ENCODE data around the gene HIVEP3.

HIVEP3 gene

DNA sequence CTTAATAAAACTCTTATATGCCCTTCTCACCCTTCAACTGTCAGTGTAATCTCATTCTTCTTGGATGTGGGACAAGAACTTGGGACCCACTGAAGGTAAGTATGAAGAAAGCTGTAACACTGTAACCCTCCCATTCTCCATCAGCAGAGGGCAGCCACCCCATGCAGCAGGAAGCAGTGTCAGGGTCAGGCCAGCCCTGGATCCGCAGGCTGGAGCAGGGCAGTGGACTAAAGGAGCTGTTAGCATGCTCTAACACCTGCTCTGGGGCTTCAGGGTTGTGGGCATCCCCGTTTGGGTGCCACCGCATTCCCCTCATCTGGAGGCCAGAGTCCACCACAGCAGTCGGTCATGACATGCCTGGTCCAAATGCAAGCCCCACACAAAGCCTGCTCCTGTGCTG lies 156.5 kb downstream of the HIVEP3 start:
- DNase-seq (ENCODE audit: low read depth): no peak

DNA sequence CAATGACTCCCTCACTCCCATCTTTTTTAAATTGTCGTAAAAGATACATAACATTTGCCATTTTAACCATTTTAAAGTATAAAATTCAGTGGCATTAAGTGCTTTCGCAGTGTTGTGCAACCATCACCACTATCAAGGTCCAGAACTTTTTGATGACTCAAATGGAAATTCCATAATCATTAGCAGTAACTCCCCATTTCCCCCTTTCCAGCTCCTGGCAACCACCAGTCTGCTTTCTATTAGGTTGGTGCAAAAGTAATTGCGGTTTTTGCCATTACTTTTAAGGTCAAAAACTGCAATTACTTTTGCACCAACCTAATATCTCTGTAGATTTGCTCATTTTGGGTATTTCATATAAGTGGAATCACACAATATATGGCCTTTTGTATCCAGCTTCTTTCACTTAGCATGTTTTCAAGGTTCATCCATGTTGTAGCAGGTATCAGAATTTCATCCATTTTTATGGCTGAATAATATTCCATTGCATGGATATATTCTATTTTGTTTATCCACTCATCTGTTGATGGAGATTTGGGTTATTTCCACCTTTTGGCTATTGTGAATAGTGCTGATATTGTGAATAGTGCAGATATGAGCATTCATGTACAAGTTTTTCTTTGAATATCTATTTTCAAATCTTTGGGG lies 159.7 kb downstream of the HIVEP3 start:
- no peak for DNase-seq (ENCODE audit: low read depth)

DNA sequence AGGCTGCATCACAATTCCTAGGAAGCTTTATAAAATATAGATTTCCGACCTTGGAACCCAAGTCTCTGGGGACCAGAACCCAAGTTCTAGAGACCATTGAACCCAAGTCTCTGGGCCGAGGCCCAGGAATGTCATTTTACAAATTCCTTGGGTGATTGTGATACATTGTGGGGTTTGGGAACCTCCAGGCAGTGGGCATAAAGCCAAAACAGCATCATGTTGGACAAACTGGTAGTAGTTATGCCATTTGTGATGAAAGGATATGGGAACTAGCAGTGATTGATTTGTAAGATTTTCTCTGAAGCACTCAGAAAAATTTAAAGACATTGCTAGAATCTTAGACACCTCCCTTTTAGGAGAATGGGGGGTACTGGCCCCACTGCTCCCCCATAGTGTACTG lies 160.2 kb downstream of the HIVEP3 start:
- no peak for DNase-seq (ENCODE audit: low read depth)

DNA sequence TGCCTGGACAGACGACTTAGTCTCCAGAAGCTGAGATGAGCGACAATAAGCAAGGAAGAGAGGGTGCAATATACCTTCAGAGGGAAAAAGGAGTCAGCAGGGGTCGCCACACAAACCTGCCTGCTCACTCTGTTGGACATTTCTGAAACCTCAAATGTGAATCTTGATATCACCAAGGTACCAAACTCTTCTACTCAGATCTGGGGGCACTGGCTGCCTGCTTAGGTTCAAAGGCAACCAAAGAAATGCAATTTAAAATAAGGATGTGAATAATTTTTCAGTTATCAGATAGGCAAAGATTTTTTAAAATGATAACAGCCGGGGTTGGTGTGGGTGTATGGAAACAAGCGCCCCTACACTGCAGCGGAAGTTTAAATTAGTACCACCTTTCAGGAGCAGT lies 164.2 kb downstream of the HIVEP3 start:
- DNase-seq (ENCODE audit: low read depth): no peak

DNA sequence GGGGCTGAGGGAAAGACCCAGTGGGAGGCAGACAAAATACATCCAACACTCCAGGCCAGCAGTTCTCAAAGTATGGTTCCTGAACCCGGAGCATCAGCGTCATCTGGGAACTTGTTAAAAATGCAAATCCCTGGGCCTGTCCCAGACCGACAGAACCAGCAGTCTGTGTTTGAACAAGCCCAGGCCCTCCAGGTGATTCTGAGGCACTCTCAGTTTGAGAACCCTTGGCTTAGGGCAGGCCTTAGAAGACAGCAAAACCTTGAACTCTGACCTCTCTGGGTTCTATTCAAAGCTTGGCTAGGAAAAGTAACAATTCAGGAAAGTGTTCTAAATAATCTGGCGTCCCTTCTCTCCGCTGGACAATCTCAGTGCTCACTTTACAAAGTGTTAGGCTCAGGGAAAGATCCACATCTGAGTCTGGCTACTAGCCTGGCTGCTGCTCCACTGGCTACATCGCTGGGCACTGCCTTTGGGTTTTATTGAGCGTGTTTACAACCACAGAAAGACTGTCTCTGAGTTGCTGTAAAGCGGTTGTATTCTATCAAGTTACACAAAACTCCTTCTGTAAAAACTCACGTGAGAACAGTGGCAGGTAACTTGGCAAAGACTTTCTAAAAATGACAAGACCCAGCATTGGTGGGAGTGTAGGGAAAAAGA lies 166.1 kb downstream of the HIVEP3 start:
- no peak for DNase-seq (ENCODE audit: low read depth)

DNA sequence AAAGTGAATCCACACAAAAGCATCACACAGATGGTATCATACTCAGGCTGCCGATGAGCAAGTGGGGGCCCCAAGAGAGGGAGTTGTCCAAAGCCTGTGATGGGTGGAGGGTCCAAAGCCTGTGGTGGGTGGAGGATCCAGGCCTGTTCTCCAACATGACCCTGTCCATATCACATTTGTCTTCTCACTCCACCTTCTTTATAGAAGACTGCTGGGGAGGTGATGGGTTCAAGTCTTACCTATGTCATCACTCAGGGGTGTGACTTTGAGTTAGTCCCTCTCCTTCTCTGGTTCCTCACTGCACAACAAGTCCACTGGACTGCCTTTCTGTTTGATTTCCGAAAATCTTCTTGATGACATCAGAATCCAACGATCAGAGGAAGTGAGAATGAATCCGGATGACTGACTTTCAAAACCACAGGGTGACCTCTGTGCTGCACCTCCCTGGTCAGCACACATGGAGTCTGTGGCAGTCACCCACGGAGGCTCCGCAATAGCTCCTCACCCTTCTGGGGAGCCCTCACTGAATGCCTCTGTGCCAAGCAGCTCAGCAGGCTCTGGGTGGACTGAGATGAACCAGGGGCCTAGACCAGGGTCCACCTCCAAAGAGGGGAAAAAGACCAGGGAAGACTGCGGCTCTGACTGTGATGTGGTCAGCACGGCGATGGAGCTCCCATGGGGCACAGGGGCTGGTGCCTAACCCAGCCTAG lies 166.8 kb downstream of the HIVEP3 start:
- no peak for DNase-seq (ENCODE audit: low read depth)

DNA sequence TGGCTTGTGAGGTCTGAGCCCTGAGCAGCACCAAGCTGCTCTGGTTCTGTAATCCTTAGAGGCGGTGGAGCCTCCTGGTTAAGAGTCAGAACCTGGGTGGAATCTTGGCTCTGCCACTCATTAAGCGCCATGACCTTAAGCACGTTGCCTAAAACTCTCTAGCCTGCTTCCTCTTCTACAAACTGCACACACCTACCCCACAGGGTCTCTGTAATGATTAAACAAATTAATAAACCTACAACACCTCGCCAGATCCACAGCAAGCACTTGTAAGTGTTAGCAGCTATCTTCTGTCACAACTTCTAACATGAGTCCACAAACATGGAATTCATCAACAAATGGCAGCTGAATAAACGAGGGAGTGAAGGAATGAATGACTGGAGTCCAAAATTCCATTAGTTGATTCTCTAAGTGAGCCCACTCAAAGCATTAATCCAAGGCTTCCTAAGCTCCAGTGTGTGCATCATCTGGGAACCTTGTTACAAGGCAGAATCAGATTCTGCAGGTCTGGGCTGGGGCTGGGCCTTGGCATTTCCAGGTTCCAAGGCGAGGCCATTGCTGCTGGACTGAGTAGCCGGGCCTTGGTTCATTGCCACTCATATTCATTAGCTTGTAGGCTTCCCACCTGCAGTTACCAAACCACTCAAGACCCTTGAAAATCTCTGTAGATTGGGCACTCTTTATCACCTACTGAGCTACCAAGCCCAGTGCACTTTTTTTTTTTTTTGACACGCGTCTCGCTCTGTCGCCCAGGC lies 168.6 kb downstream of the HIVEP3 start:
- DNase-seq (ENCODE audit: low read depth): no peak

DNA sequence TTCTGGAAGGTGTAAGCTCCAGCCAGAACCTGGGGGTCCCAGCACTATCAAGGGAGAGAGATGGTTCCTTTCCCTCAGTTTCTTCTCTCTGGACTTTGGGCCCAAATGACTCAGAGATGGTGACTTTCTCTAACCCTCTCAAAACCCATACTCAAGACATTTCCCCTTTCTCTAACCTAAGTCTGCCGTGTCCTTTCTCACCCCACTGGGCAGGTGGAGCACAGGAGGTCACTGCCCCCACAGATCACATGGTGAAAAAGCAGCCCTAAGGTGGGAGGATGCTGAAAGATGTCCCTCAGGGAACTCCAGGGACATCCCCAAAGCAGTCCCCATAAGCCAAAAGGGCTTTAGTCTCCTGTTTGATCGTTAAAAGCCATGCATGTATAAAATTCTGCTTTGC lies 173.7 kb downstream of the HIVEP3 start:
- no peak for DNase-seq (ENCODE audit: low read depth)

DNA sequence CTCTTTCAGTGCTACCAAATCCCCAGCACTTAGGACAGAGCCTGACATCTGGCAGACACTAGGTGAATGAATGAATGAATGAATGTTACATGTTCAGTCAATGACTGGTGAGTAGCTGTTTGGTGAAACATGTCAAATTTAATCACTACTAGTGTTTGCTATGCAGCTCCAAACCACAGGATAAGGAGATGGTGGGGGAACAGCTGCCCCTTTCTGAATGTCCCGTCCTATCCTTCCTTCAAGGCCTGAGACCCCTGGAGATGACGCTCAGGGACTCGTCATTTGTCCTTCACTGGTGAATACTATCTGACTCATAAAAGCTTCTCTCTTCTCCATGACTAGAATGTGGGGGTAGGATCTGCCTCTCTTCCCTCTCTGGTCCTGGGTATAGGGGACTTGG lies 175.4 kb downstream of the HIVEP3 start:
- DNase-seq (ENCODE audit: low read depth): no peak

DNA sequence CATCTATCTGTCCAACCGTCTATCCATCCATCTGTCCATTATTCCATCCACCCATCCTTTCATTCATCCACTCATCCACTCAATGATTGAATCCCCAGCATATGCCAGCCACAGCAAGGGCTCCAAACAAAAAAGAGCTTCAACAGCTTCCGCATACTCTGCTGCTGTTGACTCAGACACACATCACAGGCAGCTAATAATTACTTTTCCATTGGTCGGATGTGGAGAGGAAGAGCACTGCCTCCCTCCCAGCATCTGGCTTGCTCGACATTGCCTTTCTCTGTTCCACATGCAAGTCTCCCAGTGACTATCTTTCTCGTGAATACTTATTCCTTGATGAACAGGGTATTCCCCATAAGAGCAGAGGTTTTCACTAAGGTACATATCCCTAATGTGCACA lies 176.5 kb downstream of the HIVEP3 start:
- DNase-seq (ENCODE audit: low read depth): no peak

DNA sequence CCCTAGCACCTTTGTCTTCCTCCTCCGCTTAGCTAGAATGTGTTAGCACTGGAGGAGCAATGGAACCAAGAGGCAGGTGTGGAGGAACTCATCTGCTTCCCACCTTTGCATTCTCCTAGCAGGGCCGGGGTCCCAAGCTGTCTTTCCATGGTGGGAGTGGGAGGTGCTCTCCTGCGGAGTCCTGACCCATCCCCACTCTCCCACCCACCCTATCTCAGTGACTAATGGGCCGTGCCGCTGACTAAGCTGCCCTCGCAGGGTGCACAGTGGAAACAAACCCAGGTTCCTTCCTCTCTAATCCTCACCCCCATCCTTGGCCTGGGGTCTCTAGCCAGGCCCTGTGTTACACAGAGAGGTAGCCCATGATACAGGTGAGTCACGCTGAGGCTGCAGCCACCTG lies 177.5 kb downstream of the HIVEP3 start:
- DNase-seq (ENCODE audit: low read depth): no peak

DNA sequence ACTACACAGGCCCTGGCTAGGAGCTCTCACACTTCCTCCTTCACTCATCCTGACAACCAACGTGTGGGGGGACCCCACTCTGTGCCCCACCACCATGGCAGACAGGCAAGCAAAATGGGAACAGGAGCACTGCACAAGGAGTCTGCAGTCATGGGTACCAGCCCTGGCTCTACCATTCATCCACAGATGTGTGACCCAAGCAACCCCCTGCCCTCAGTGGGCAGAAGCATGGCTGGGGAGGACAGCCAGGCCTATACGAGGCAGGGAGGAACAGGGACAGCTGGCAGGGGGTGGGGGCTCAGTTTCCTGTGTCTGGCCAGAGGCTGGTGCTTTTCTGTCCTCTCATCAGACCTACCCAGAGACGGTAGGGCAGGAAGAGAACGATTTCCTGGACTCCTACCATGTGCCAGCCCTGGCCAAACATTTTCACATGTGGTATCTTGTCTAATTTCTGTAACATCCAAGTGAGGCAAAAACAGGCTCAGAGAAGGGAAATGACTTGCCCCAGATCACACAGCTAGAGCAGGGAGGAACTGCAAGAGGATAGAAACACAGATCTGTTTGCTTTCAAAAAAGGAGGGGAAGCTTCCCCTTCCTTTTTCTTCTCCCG lies 178.0 kb downstream of the HIVEP3 start:
- no peak for DNase-seq (ENCODE audit: low read depth)

DNA sequence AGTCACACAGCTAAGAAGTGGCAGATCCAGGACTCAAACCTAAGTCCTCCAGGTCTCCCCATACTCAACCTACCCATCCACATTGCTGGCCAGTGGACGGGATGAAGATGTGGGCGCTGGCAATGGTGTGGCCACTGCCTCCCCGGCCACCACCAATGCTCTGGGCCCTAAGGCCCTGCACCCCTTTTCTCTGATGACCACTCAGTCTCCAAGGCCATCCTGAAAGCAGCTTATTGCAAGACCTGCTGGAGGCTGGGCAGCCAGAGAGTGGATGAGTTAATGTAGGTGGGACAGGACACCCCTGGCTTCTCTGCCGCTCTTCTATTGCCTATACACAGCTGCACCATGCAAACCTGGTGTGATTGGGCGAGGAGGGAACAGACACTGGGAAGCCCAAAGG lies 178.7 kb downstream of the HIVEP3 start:
- DNase-seq (ENCODE audit: low read depth): no peak

DNA sequence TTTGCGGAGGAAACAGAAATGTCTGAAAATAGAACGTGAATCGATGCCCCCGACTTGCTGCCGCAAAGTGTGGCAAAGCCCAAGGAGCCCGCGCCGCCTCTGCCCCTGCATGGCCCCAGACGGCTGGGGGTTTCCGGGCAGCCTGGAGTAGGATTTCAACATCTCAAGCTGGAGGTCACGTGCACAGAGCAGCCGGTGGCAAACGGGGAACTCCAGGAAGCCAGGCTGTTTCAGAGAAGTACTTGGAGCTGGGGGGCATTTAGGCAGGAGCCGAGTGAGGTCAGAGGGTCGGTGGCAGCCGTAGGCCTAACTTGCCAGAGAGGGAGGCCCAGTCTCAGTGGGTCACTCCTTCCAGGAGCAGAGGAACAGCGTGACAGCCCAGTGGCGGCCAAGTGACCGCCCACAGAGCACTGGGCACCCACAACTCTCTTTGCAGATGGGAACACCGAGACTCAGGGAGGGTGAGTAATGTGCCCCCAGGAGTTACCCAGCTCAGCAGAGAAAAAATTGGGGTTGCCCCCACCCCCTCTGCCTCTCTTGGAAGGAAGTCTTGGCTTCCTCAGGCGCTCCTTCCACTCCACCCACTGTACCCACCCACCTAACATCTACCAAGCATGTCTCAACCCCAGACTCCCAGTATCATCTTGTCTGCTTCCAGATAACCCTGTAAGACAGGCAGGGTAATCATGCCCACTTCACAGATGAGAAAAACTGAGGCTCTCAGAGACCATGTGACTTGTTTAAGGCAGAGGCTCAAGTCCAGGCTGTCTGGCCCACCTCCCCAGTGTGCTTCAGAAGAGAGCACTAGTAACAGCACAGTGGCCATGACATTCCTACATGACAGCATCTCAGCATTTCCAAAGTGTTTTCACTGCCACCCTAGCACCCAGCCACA lies 179.4 kb downstream of the HIVEP3 start:
- DNase-seq (ENCODE audit: low read depth): peak; percentile 57

DNA sequence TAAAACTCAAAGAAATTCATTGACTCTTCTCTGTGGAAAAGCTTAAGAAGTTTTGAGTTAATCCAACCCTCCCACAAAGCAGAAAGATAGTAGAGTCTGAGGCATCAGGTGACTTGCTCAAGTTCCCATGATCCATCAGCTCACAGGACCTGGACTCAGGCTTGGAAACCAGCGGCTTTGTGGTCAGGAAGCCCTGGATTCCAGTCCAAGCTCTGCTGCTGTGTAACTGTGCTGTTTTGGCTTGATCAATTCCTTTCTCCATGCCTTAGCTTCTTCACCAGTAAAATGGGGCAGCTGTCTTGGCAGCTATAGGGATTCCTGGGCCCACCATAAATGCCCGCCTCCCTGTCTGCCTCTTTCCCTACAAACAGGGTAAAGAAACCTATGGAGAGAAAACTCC lies 180.2 kb downstream of the HIVEP3 start:
- DNase-seq (ENCODE audit: low read depth): no peak

DNA sequence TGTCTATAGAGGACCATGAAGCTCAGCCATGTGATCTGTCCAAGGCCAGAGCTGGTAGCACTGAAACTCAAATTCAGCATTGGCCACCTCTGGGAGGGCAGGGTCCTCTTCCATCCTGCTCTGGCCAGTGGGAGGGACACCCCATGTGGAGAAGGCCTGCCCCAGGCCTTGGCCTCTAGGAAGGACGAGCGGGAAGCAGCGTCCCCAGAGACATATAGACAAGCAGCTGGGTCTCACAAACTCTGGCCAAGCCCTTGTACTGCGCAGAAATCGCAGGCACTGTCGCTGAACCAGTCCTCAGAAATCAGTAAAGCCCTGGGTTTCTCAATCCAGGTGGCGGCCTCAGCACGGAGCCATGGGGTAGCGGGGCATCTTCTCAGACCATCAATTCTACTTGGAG lies 180.7 kb downstream of the HIVEP3 start:
- no peak for DNase-seq (ENCODE audit: low read depth)

DNA sequence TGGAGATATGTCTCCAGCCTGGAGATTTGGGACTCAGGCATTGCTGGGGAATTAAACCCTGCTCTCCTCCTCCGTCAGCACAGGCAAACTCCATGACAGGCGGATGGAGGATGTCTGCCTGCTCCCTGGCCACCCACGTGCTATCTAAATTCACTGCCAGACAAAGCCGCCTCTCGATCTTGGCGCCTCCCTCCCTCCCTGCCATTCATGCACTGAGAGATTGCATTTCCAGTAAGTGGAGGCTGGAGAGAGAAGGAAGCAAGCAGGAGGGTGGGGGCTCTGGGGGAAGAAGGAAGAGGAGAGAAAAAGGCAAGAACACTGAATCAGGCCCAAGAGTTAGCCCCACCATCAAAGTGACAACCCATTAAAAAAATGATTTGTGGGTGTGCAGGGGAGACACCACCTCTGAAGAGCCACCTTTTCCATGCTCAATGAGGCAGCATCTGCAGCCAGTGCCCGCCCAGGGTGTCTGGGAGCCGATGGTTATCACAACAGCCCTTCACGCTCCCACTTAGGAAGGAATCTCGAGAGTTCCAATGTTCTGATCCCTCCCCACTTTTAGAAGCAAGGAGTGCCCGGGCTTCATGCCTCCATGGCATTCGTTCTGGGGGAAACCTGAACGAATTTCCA lies 183.0 kb downstream of the HIVEP3 start:
- no peak for DNase-seq (ENCODE audit: low read depth)

DNA sequence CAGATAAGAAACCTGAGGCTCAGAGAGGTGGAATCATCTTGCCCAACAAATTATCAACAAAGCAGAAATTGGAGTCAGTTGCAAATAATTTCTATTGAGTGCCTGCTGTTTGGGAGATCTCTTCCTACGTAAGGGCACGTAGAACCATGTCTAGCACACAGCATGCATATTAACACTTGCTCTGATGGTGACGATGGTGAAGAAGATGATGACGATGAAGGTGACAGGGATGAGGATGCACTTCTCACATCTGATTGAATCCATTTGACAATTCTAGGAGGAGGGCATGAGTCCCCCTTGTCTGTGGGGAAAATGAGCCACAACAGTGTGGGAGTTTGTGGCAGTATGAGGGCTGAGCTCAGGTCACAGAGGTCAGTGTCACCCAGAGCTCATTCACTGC lies 183.6 kb downstream of the HIVEP3 start:
- DNase-seq (ENCODE audit: low read depth): no peak

DNA sequence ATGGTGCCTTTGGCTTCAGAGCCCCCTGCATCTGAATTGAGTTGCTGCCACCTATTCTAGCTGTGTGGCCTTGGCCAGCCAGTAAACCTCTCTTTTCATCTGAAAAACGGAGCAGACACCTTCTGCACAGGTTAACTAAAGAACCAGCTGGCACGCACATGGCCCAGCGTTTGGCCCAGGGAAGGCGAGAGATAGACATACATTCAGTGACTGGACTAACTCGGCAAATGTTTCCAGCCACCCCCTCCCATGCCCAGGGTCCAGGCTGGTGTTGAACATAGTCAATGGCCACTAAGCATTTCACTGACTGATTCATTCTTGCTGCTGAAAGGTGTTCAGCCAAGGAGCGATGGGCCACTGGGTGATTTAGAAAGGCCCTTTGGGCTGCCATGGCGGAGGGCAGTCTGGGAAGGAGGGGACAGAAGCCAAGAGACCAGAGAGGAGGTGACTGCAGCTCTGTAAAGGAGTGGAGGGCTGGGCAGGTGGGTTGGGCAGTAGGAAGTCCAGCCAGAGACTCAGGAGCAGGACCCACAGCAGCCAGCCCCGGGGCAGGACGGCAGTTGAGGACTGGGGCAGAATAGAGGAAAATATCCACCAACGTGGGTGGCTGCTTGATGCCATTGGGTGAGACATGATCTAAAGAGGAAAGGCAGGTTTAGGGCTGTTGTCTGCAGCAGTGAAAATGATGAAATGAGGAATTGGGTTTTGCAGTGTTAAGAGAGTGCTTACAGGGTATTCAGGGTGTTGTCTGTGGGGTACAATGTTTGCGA lies 184.3 kb downstream of the HIVEP3 start:
- no peak for DNase-seq (ENCODE audit: low read depth)

DNA sequence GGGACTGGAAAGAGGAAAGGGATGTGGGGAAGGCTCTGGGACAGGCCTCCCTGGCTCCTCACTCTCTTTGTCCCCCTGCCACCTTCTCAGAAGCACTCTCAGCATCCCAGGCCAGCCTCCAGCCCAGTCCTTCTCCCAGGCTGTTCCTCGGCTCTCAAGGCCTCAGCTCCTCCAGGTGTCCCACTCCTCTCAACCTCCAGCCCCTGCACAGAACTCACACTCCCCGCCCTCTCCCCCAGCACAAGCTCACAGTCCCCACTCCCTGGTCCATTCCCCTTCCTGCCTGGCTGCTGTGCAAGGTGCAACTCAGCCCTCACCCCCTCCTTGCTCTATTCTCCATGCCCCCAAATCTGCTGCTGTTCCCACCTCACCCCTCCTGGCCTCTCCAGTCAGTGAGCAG lies 185.0 kb downstream of the HIVEP3 start:
- DNase-seq (ENCODE audit: low read depth): no peak

All from stimulated activated CD8-positive, alpha-beta memory T cell treated with anti-CD3 and anti-CD28 coated beads, Interleukin-15, amount 100 ng/mL, for 24 hours (primary cell).